ENCODE data around the gene ORC3.

Gene ORC3

DNA sequence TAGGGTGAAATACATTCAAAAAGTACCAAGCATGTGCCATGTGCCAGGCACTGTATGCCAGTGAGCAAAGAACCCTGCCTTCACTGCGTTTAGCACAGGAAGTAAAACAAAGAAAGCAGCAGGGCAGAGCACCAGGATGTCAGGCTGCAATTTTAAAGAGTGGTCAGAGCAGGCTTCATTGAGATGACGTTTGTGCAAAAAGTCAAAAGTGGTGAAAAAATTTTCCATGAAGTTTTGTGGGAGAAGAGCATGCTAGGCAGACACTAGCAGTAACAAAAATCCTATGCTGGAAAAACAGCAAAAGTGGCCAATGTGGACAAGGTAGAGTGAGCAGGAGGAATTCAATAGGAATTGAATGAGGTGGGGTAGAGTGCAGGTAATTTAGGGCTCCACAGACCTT, 80.8 kb downstream of the ORC3 start:
- TF ChIP-seq ZNF394 (tag by site-specific recombination; IDR thresholded peaks at IDR 0.05; ENCODE audit: borderline replicate concordance) (no peak), ZNF433 (tag by site-specific recombination; IDR thresholded peaks at IDR 0.05; ENCODE audit: low read depth) (no peak), ZNF549 (tag by site-specific recombination; IDR thresholded peaks at IDR 0.05) (no peak), ZNF169 (tag by site-specific recombination; IDR thresholded peaks at IDR 0.05) (no peak), KLF9 (tag by site-specific recombination; IDR thresholded peaks at IDR 0.05; ENCODE audit: low read depth) (no peak), ZNF221 (tag by site-specific recombination; IDR thresholded peaks at IDR 0.05; ENCODE audit: borderline replicate concordance) (no peak), ZNF530 (tag by site-specific recombination; IDR thresholded peaks at IDR 0.05; ENCODE audit: low read depth) (no peak), ZNF2 (tag by site-specific recombination; IDR thresholded peaks at IDR 0.05) (no peak), HOXD13 (CRISPR knock-in tag; IDR thresholded peaks at IDR 0.05; ENCODE audit: borderline replicate concordance) (no peak), WT1 (tag by site-specific recombination; IDR thresholded peaks at IDR 0.05) (no peak), ZNF157 (tag by site-specific recombination; IDR thresholded peaks at IDR 0.05) (no peak), ZNF501 (tag by site-specific recombination; IDR thresholded peaks at IDR 0.05) (no peak)
- TF ChIP-seq, protein P1, sequence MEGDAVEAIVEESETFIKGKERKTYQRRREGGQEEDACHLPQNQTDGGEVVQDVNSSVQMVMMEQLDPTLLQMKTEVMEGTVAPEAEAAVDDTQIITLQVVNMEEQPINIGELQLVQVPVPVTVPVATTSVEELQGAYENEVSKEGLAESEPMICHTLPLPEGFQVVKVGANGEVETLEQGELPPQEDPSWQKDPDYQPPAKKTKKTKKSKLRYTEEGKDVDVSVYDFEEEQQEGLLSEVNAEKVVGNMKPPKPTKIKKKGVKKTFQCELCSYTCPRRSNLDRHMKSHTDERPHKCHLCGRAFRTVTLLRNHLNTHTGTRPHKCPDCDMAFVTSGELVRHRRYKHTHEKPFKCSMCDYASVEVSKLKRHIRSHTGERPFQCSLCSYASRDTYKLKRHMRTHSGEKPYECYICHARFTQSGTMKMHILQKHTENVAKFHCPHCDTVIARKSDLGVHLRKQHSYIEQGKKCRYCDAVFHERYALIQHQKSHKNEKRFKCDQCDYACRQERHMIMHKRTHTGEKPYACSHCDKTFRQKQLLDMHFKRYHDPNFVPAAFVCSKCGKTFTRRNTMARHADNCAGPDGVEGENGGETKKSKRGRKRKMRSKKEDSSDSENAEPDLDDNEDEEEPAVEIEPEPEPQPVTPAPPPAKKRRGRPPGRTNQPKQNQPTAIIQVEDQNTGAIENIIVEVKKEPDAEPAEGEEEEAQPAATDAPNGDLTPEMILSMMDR (tag by site-specific recombination; IDR thresholded peaks at IDR 0.05): no peak
- TF ChIP-seq, protein P2, sequence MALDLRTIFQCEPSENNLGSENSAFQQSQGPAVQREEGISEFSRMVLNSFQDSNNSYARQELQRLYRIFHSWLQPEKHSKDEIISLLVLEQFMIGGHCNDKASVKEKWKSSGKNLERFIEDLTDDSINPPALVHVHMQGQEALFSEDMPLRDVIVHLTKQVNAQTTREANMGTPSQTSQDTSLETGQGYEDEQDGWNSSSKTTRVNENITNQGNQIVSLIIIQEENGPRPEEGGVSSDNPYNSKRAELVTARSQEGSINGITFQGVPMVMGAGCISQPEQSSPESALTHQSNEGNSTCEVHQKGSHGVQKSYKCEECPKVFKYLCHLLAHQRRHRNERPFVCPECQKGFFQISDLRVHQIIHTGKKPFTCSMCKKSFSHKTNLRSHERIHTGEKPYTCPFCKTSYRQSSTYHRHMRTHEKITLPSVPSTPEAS (tag by site-specific recombination; IDR thresholded peaks at IDR 0.05): no peak
- TF ChIP-seq, protein P3, sequence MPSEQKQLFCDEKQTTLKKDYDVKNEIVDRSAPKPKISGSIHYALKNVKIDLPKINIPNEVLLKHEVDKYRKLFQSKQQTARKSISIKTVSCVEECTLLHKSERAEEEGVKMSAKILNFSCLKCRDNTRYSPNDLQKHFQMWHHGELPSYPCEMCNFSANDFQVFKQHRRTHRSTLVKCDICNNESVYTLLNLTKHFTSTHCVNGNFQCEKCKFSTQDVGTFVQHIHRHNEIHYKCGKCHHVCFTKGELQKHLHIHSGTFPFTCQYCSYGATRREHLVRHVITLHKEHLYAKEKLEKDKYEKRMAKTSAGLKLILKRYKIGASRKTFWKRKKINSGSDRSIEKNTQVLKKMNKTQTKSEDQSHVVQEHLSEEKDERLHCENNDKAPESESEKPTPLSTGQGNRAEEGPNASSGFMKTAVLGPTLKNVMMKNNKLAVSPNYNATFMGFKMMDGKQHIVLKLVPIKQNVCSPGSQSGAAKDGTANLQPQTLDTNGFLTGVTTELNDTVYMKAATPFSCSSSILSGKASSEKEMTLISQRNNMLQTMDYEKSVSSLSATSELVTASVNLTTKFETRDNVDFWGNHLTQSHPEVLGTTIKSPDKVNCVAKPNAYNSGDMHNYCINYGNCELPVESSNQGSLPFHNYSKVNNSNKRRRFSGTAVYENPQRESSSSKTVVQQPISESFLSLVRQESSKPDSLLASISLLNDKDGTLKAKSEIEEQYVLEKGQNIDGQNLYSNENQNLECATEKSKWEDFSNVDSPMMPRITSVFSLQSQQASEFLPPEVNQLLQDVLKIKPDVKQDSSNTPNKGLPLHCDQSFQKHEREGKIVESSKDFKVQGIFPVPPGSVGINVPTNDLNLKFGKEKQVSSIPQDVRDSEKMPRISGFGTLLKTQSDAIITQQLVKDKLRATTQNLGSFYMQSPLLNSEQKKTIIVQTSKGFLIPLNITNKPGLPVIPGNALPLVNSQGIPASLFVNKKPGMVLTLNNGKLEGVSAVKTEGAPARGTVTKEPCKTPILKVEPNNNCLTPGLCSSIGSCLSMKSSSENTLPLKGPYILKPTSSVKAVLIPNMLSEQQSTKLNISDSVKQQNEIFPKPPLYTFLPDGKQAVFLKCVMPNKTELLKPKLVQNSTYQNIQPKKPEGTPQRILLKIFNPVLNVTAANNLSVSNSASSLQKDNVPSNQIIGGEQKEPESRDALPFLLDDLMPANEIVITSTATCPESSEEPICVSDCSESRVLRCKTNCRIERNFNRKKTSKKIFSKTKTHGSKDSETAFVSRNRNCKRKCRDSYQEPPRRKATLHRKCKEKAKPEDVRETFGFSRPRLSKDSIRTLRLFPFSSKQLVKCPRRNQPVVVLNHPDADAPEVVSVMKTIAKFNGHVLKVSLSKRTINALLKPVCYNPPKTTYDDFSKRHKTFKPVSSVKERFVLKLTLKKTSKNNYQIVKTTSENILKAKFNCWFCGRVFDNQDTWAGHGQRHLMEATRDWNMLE (tag by site-specific recombination; conservative IDR thresholded peaks at IDR 0.05; ENCODE audit: low read depth): no peak
- TF ChIP-seq, protein P4, sequence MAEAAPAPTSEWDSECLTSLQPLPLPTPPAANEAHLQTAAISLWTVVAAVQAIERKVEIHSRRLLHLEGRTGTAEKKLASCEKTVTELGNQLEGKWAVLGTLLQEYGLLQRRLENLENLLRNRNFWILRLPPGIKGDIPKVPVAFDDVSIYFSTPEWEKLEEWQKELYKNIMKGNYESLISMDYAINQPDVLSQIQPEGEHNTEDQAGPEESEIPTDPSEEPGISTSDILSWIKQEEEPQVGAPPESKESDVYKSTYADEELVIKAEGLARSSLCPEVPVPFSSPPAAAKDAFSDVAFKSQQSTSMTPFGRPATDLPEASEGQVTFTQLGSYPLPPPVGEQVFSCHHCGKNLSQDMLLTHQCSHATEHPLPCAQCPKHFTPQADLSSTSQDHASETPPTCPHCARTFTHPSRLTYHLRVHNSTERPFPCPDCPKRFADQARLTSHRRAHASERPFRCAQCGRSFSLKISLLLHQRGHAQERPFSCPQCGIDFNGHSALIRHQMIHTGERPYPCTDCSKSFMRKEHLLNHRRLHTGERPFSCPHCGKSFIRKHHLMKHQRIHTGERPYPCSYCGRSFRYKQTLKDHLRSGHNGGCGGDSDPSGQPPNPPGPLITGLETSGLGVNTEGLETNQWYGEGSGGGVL (tag by site-specific recombination; IDR thresholded peaks at IDR 0.05): no peak
- ChIA-PET CTCF (no interaction called here), POLR2A (interaction anchor here (0.5 kb wide), 1 partner anchor 33 kb away, joined by 3 read pairs; no protein-coding TSS in a partner anchor)
- peaks cover 37 to 84% of the 10 kb centered on the region in 2 experiments for H3K36me3 ChIP-seq (ENCODE audit: control insufficient read depth in 2 of 2, insufficient read depth in 1 of 2, low read length in 2 of 2)
- H3K9me3 ChIP-seq (ENCODE audit: control insufficient read depth, insufficient read depth, low read depth, low read length): no peaks in the 10 kb centered on the region
- no peak overlapping the region for H3K27ac ChIP-seq (ENCODE audit: extremely low read depth, low read depth, low read length)
- H3K4me1 ChIP-seq (ENCODE audit: control insufficient read depth, insufficient read depth, low read length): no peaks in the 10 kb centered on the region
- no peak overlapping the region for H3K4me3 ChIP-seq (ENCODE audit: low read depth, low read length)
